Activated CD8-positive, alpha-beta memory T cell treated with anti-CD3 and anti-CD28 coated beads, Interleukin-2, amount 50 U/mL, for 24 hours (primary cell): Measurements from ENCODE around the gene SACS.

ENCODE experiments used
- DNase-seq: peaks from one replicate; pipeline ENCODE4 v3.0.0-alpha.2; 2020; ENCODE audit errors: extremely low read depth

SACS gene, protein sequence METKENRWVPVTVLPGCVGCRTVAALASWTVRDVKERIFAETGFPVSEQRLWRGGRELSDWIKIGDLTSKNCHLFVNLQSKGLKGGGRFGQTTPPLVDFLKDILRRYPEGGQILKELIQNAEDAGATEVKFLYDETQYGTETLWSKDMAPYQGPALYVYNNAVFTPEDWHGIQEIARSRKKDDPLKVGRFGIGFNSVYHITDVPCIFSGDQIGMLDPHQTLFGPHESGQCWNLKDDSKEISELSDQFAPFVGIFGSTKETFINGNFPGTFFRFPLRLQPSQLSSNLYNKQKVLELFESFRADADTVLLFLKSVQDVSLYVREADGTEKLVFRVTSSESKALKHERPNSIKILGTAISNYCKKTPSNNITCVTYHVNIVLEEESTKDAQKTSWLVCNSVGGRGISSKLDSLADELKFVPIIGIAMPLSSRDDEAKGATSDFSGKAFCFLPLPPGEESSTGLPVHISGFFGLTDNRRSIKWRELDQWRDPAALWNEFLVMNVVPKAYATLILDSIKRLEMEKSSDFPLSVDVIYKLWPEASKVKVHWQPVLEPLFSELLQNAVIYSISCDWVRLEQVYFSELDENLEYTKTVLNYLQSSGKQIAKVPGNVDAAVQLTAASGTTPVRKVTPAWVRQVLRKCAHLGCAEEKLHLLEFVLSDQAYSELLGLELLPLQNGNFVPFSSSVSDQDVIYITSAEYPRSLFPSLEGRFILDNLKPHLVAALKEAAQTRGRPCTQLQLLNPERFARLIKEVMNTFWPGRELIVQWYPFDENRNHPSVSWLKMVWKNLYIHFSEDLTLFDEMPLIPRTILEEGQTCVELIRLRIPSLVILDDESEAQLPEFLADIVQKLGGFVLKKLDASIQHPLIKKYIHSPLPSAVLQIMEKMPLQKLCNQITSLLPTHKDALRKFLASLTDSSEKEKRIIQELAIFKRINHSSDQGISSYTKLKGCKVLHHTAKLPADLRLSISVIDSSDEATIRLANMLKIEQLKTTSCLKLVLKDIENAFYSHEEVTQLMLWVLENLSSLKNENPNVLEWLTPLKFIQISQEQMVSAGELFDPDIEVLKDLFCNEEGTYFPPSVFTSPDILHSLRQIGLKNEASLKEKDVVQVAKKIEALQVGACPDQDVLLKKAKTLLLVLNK (N-terminal part only)

DNA sequence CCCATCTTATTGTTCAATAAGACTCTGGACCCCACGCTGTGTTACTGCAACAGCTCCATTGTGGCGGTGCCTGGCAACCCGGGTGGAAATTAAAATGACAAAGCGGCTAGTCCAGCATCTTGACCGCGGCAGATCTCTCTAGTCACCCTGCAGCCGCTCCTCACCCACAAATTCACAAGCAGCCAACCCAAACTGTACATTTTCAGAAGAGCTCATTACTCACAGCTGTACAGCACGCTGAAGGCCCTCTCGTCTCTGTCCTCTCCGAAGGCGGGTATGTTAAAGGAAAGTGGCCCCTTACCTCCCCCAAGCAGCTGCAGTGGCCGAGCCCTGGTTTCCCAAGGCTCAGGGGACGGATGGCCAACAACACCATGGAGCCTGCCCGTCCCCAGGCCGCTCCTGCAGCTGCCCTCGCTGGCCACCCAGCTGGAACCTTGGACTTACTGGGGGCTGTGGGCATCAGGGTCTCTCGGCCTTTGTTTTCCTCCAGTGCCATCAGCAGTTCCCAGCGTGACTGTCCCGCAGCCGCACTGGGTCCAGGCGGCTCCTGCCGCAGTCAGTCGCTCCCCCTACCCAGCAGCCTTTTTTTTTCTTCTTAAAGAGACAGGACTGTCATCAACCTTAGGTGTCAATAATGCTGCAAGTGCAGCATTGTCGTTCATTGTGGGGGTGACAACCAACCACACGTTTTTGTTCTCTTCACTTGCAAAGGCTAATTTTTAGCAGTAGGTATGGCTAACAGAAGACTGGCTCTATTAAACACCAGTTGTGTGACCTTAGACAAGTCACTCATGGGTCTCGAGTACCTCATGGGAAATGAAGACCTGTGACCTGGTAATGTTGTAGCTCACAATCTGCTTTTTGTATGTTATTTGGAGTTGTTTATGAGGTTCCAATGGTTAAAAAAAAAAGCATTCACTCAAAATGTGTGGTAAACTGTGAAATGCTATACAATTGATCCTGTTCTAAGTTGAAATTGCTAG is at the start of gene SACS:
Gene SACS, minus strand, starts transcription at position 532 of the 983 bp plus-strand sequence. CDS start 22,463 bp downstream, outside the sequence.
- DNase-seq = no peak

DNA sequence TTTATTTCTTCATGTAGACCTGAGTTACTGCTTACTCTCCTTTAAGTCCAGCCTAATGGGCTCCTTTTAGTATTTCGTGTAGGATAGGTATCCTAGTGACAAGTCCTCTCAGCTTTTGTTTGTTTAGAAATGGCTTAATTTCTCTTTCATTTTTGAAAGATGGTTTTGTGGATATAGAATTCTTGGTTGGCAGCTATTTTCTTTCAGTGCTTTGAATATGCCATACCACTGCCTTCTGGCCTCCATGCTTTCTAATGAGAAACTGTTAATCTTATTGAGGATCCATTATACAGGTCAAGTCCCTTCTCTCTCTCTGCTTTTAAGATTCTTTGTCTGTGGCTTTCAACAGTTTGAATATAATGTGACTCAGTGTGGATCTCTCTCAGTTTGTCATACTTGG is 46.8 kb upstream of the SACS start:
- no peak for DNase-seq

DNA sequence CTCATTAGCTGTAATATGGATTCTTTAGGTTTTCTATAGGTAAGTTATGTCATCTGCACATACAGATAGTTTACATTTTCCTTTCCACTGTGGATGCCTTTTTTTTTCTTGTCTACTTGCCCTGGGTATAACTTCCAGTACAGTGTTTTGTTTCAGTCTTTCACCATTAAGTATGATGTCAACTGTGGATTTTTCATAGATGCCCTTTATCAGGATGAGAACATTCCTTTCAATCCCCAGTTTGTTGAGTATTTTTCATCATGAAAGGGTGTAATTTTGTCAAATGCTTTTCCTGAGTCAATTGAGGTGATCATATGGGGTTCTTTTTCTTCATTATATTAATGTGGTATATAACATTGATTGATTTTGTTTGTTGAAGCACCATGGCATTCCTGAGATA is 43.6 kb upstream of the SACS start:
- no peak for DNase-seq

DNA sequence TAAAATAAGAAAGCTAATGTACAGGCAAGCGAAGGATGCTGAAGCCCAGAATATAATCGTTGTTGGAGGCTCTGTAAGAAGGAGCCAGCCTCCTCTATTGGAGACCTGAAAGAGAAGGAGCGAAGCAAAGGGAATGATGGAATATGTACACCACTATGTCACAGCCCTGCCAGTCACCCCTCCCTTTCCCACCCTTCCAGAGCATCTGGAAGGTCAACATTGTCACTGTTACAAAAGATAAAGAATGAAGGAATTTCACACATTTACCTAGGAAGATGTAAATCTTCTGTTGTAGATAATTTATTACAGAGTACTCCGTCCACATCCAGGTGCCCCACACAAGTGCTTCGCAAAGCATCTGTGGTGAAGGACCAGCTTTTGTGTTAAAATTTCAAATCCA is 39.7 kb upstream of the SACS start:
- no peak for DNase-seq

DNA sequence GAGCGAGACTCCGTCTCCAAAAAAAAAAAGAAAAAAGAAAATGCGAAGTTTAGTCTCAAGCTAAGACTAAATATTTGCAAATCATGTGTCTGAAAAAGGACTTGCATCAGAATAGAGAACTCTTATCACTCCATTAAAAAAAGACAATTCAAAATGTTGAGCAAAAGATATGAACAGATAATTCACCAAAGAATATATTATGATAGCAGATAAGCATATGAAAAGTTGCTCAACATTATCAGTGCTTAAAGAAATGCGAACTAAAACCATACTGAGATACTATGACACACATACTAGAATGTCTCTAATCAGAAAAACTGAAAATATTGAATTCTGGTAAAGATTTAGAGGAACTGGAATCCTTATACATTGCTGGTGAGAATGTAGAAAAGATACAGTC is 38.7 kb upstream of the SACS start:
- DNase-seq = no peak

DNA sequence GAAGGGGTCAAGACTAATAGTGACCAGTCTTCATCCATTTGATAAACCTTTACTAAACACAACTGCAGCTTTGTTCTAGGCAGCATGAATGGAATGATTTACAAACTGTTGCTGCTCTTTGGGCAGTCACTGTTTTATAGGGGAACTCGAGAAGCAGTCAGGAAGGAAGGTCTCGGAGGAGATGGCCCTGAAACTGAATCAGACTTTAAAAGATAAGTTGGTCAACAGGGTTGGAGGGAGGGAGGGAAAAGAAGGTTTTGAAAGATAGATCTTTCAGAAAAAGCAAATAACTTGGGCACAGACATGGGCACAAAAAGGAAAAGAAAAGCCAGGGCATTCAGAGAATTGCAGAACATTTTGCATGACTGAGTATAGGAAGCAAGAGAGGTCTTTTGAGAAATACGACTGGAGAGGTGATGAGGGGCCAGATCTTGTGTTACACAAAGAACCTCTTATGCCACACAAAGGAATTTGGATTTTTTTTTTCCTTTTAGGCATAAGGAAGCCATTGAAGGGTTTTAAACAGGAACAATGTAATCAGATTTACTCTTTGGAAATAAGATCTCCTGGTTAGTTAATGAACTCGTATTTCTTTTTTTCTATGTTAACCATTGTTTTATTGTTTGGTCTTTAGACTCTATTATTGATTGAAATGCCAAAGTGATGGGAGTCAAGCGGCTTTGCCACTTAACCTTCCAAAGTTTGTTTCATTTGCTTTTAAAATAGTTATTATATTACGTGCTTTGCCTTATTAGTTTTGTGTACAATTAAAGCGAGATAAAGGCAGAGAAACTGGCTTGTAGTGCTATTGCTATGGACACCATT is 37.5 kb upstream of the SACS start:
- DNase-seq = no peak

DNA sequence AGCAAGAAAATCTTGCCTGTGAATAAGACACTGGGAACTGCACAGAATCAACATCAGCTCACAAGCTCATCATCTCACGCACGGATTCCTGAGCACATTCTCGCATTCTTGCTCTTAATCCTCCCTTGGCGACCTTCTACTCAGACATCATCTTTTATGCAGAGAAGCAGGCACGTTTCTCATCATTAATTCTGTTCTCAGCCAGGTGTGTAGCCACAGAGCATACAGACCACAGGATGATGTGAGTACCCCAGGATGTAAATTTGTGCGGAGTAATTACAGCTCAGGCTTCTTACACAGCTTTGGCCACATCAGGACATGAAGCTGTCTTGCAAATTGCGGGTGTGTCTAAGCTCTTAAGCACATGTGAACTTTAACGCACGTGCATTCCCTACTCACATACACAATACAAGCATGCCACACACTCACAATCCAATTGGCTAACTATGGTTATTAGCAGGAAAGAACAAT is 36.5 kb upstream of the SACS start:
- DNase-seq = no peak

DNA sequence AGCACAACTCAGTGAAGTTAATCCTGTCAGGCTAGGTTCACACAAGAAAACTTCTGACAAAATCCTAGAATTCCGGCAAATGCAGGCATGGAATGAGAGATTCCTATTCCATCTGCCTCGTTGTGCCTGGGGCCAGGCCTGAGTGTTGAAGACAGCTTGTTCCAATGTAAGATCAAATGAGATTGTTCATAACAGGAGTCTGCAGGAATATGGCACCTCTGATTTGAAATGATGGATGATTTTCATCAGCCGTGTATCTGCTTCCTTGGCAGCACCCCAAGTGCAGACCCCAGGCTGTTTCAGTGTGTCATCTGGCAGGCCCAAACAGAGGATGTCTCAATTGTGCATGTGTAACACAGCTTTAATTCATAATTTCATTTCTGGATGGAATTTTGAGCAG is 35.3 kb upstream of the SACS start:
- DNase-seq = no peak

DNA sequence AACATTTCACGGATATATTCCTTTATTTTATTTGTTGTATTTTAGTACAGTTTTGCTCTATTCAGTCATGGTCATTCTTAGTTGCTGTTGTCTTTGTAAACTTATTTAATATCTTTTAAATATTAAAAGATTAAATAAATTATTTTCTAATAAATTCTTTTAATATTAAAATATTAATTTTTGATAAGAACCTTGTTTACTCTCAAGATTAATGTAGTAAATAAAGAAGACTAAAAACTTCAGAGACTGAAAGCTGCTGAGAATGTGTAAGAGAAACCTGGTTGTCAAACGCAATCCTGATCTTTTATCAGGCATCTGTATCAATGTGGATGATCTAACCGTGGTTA is 34.4 kb upstream of the SACS start:
- DNase-seq = no peak

DNA sequence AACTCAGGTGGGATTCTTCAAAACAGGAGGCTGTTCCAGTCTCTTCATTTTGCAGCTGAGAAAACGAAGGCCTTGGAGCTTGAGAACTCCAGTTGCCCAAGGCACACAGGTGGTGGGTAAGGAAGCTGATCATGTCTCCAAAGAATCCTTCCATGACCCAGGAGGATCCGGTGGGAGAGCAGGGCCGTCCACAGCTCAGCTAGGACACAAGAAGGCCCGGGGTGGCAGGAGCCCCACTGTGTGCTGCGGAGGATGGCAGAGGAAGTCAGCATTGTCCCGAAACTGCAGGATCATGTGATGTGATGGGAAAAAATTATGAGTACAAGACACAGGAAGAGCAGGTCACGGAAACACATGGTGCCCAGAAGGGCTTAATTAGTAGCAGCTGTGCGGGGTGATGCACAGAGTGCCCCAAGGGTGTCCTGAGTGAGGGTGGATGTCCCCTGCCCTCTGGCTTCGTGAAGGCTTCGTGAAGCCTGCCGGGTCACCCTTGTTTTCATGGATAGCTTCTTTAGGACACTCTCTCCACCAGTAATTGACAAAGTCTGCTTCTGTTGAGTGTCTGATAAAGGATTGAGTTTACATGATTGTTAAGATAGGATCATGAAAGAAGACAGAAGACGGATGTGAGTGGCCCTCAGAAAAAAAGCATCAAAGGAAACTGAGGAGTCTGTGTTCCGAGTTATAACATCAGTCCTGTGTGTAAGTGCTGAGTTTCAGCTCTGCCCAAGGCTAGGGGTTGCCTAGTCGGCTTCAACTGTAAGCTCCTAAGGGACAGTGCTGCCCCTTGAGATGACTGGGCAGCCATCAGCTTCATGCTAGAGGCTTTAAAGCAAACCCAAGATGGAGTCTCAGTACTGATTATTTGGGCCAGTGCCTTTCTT is 33.8 kb upstream of the SACS start:
- DNase-seq = no peak

DNA sequence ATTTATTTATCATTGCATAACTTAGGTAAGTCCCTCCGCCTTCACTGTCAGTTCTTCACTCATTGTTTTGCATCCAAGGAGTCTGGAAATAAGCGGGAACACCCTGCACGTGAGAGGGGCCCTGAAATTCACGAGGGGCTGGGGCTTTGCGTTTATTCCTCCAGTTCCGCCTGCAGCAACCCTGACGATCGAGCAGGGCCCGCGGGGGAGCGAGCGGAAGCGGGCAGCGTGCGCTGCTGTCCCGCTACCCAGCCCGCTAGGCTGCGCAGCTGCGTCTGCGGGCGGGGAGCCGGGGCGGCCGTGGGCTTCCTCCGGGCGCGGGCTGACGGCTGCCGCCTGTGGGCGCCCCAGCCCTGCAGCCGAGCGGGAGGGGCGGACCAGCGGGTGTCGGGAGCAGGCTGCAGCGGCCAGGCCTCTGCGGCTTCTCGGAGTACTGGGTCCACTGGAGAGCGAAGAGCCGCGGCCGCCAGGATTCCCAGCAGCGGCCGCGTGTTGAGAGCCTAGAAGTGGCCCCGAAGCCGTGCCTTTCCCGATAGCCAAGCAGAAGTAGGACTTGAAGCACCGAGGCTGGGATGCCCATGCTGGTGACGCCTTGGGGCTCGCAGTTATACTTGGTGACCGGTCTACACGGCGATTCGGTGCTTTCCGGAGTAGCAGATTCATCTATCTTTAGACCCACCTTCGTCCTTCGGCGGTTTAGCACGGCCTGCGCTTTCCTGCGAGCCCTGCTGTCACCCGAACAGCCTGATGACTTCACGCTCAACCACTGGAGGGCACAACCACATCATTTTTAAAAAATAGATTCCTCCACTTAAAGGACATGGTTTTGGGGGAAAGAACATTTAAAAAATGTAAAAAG is 32.9 kb upstream of the SACS start:
- peak; percentile 28 for DNase-seq

DNA sequence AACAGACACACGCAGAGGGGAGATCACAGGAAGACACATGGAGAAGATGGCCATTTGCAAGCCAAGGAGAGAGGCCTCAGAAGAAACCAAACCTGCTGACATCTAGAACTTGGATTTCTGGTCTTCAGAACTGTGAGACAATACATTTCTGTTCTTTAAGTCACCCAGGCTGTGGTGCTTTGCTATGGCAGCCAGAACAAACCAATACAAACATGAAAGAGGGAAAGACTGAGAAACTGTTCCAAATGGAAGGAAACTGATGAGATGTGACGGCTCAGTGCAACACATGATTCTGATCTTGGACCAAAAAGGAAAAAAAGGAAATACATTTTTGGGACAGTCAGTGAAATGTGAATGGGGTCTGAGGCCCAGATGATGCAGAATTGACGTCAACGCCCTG is 30.2 kb upstream of the SACS start:
- DNase-seq = no peak

DNA sequence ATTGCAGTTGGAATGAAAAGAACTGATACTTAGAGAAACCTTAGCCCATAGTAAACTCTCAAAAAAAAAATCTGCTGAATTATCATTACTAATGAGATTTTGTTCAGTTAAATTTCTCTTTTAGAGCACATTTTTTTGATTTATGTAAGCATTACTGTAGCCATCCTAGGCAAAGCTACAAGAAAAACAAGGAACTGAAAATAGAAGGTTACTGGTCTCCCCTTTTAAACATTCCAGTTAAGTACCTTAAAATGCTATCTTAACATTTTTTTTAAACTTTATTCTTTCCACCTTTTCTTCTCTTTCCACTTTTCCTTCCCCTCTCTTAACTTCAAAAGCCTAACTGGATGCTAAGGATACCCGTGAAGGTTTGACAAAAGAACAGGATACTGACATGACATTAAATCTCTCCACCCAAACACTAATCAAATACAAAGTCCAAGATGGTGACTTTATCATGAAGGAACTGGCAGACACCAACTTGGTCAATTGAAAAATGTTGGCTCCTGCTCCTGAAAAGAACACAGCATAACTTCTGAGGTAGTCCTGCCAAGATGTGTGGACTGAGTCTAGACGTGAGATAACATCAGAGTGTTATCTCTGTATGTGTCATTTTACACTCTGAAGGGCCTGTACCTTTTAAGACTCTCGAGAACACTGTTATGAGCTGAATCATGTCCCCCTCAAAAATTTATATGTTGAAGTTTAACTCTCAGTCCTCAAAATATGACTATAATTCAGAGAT is 29.5 kb upstream of the SACS start:
- no peak for DNase-seq

DNA sequence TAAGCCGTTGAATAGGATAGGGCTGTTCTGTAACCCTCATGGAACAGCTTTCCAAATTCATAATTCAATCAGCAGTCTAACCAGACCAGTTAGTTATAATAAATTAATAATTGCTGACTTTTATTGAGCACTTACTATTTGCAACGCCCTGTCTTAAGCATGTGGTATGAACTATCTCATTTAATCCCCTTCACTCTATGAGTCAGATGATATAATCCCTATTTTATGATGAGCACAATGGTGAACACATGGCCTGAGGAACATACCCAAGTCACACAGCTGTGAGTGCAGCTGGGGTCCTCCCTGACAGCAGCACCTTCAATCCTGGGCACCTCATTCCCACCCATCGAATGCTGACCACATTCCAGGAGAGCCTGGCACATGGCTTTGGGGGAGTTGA is 28.0 kb upstream of the SACS start:
- DNase-seq = no peak

DNA sequence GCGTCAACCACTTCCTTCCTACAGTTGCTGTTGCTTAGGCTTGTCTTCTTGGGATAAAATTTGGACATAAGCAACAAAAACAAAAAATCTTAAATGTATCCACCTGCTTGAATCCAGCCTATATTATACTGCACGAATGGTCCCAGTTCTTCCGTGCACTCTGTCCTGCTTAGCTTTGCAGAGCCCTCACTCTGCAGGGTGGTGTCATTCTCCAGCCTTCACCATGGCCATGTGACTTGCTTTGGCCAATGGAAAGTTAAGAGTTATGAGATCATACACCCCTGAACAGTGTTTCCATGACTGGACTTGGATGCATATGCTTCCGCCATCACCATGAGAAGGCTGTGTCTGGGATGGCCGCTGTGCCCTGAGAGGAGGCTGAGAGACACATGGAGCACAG is 27.4 kb upstream of the SACS start:
- DNase-seq = no peak

DNA sequence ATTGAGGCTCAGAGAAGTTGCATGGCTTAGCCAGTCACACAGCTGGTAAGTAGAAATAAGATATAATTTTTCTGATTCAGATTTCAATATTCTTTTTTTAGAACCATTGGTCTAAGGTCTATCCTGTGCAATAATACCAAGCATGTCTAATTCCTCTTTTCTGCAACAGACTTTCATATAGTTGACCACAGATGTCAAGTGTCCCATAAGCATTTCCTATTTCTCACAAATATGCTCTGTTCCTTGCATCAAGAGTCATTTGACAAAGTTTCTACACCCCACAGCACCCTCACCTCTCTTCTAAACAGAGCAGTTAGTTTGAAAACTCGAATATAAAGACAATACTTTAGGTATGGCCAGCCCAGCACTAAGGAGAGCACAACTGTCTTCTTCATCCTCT is 26.8 kb upstream of the SACS start:
- no peak for DNase-seq

DNA sequence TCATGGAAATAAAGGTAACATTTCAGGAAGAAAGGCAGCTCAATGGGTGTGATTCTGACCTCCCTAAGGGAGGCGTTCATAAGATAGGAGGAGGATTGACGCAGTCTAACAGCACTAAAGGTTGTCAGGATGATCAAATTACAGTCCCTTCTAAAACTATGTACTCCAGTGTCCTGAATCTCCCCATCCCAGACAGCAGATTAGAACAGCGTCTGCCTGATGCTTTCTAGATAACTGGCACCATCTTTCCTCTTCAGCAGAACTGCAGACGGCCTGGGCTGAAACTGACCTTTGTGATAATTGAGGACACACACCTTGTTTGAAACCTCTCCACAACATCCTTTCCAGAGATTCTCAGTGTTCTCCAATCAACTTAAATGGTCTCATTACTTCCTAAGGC is 25.5 kb upstream of the SACS start:
- DNase-seq = no peak
